HG03064 (cell line): Measurements from ENCODE around the gene PPP4C.
A peak's percentile ranks its signal among the peaks of the same experiment; 100 is the strongest.

Experiments used
- ATAC-seq: cut with Tn5 transposase; IDR thresholded peaks from one replicate; pipeline ENCODE4 v1.9.1; 2021; ENCODE audit warnings: low read depth; ENCODE audit not compliant: unreplicated experiment

Gene PPP4C

DNA sequence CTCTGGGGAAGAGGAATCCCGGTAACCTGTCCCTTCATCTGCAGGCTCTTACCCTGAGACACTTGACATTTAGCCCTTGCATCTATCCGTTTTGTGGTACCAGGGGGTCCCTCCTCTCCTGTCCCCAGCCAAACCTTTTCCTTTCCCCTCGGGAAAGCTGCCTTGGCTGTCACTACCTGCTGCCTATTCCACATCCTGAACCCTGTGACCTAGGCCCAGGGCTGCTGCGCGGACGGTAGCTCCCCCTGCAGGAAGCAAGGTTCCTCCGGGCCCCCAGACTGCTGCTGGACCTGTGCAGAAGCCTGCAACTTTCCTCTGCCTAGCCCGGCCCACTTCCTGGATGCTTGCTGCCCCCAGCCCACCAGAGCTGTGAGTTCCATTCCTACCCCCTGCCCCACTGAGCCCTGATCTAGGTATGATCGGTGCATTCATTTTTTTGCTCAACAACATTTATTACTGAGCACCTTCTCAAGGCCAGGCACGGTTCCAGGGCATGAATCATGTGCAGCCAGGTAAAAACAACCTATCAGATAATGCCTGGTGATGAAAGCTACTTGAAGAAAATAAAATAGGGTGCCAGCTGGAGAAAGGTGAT is 20.7 kb upstream of the PPP4C start:
- ATAC-seq, result no peak

DNA sequence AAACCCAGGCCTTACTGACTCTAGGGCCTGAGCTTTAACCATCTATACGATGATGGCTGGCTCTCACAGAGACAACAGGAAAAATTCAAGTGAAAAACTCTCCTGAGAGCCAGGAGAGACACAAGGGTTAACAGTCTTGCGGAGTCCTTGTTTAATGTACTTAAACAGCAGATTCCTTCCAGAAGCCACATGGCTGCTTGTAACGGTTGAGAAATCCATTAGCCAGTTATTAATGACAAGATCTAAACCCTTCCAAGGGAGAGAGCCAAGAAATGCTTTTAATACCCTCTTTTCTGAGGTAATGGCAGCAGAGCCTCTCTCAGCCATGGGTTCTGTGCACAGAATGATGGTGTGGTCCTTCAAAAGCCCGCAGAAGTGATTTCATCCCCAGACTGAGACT is 15.4 kb upstream of the PPP4C start:
- no peak for ATAC-seq

GRCh38 chr16:30060836-30061554 is 14.8 kb upstream of the PPP4C start:
- no peak for ATAC-seq

DNA sequence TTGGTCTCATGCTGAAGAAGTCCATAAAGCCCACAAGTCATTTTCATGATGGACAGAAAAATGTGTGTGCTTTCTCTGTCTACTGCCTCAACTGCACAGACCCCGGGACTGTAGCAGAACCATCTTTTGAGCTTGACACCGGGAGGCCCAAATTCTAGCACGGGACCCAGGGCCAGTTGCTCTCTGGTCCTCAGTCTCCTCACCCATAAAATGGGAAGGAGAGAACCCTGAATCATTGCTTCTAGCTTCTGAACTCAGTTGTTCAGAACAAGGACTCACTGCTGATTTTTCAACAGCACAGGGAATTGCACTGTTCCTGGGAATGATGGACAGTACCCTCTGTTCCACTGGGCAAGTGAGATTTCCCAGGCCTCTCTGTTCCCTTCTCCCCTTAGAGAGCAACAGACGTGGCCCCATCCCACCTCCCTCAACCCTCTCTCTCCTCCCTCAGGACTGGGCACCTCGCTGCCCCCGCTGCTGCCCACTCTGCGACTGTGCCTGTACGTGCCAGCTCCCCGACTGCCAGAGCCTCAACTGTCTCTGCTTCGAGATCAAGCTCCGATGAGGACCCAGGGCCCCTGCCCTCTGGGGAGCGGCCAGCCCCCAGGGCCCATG is 12.4 kb upstream of the PPP4C start:
- ATAC-seq, result no peak

GRCh38 chr16:30063893-30064728 is 11.7 kb upstream of the PPP4C start:
- peak; percentile 35 for ATAC-seq

GRCh38 chr16:30064729-30065101 is 11.1 kb upstream of the PPP4C start:
- peak; percentile 7 for ATAC-seq

GRCh38 chr16:30065102-30065942 is 10.5 kb upstream of the PPP4C start, which contains the start of gene ALDOA:
Gene ALDOA (plus strand): TSS chr16:30065760. CDS start chr16:30066898, 1,138 bp downstream.
- ATAC-seq, result peak; percentile 57

DNA sequence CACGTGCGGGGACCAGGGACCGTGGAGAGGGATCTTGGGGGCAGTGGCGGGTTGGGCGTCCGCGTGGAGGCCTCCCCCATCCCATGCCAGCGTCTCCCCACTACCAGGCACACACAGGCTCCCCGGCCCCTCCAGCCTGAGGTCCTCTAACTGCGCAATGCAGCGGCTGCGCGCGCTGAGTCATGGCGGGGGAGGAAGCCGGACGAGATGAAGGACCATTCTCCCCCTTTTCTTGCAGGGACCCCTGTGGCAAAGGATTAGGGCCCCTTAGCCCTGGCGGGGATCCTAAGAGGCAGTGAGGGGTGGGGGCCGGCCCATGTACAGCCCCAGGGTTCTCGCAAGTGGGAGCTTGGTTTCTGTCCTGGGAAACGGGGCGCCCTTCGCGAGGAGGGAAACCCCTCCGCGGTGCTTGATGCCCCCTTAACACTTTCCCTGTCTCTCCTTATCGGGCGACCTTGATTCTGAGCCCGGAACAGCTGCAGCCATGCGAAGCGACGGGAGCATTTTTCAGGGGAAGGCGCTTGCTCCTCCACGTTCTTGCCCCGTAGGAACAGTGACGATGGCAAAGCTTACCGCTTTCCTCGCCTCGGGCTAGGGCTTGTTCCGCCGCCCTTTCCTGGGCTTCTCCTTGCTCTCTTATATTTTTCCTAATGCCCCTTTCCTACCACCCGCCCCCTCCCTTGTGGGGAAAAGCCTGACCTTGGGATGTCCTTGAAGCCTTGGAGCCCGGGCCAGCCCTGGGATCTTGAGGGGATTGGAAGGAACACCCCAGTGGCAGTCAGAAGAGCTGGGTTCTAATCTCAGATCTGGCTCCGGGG is 9.6 kb upstream of the PPP4C start:
- ATAC-seq, result no peak

DNA sequence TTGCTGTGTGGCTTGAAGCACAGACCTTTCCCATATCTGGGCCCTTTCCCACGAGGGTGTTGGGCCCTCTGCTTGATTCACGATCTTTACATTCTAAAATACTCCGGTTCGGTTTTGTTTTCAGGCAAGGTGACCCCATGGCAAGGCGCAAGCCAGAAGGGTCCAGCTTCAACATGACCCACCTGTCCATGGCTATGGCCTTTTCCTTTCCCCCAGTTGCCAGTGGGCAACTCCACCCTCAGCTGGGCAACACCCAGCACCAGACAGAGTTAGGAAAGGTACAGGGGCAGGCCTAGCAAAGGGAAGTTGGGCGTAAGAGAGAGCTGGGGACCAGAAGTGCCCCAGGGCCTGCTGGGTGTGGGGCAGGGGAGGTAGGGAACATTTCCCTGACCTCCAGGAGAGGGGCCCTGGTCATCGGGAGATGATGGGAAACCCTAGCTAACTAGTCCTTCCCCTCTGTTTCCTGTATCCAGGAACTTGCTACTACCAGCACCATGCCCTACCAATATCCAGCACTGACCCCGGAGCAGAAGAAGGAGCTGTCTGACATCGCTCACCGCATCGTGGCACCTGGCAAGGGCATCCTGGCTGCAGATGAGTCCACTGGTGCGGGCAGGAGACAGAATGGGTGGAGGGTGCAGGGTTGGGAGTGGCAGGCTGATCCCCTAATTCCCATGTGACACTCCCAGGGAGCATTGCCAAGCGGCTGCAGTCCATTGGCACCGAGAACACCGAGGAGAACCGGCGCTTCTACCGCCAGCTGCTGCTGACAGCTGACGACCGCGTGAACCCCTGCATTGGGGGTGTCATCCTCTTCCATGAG is 8.8 kb upstream of the PPP4C start:
- ATAC-seq, result no peak

GRCh38 chr16:30067584-30067916 is 8.2 kb upstream of the PPP4C start:
- ATAC-seq, result no peak

GRCh38 chr16:30068333-30068732 is 7.5 kb upstream of the PPP4C start:
- ATAC-seq, result no peak

- ATAC-seq, result no peak
Measured at GRCh38 chr16:30068750-30069610, 6.8 kb upstream of the PPP4C start.

DNA sequence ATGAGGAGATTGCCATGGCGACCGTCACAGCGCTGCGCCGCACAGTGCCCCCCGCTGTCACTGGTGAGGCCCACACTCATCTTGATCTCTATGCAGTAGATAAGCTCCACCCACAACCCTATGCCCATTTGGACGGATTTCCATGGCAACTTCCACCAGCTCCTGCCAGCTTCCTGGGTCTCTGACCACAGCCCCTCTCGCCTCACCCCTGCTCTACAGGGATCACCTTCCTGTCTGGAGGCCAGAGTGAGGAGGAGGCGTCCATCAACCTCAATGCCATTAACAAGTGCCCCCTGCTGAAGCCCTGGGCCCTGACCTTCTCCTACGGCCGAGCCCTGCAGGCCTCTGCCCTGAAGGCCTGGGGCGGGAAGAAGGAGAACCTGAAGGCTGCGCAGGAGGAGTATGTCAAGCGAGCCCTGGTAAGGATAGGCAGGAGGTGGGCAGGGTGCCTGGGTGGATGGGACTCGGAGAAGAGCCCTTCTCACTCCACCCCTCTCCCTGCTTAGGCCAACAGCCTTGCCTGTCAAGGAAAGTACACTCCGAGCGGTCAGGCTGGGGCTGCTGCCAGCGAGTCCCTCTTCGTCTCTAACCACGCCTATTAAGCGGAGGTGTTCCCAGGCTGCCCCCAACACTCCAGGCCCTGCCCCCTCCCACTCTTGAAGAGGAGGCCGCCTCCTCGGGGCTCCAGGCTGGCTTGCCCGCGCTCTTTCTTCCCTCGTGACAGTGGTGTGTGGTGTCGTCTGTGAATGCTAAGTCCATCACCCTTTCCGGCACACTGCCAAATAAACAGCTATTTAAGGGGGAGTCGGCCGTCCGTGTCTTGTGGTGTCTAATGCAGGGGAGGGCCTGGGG is 6.0 kb upstream of the PPP4C start:
- ATAC-seq, result no peak

DNA sequence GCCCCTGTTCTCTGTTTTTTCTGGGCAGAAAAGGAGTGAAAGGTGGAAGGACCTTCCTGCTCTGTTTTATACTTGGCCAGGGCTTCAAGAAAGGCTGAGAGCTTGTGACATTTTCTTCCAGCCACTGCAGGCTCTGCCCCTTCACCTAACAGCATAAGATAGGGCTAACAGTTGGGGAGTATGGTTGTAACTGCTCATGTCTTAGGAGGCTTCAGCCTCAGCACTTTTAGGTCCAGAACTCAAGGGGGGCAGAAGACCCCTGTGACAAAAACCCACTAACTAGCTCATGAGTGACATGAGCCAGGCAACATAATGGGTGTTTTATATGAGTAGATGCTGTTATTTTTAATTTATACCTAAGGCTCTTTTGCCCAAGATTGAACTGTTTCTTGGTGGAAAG is 5.3 kb upstream of the PPP4C start:
- no peak for ATAC-seq

DNA sequence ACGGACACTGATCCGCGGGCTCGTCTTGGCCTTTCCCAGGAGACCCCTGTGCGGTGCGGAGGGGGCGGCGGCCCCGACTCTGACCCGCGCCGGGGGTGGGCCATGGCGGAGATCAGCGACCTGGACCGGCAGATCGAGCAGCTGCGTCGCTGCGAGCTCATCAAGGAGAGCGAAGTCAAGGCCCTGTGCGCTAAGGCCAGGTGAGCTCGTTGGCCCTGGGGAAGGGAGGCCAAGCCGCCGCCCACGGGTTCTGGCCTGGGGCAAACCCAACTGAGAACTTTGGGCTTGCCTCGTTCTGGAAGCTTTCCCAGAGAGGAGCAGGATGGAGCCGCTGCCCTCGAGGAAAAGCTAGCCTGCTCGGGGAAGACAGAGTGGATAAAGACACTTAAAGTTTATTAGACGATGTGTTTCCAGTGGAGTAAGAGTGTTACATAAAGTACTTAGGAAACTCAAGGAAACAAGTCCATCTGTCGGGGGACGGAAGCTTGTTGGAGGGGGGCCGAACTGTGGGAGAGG is 540 bp downstream of the PPP4C start:
- no peak for ATAC-seq

DNA sequence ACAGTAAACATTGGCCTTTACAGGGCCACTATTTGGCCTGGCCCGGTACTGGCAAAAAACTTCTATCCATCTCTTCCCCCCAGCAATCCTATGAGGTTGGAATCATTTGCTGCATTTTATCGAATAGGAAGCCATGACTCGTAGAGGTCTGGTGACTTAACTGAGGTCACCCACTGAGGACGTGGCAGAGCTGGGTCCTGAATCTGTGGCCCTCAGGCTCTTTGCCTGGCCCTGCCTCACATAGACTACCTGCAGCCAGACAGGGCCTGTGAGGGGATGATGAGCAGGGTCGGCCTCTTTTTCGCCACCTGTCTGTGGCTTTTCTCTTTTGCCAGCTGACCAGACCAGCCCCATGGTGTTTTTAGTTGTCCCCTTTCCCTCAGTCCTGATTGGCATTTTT is 1.9 kb downstream of the PPP4C start:
- ATAC-seq, result no peak

- ATAC-seq, result no peak
Measured at GRCh38 chr16:30078744-30079143, 3.0 kb downstream of the PPP4C start.
